Activated CD8-positive, alpha-beta T cell treated with anti-CD3 and anti-CD28 coated beads, Interleukin-2, amount 10 ng/mL, durations not matched to agents 7 days and 5 days (primary cell): ENCODE data around the gene STAB1. TPM values are rescaled to one million over a fixed set of nuclear protein-coding genes. Genes with fewer than 3 reads are reported as not detected.

Experiments used
- ATAC-seq: fragments of 150-1000 bp; cut with Tn5 transposase; one replicate; pipeline ENCODE4 v1.10.0; 2021; ENCODE audit warnings: moderate library complexity
- CTCF ChIA-PET: fragments of 350-600 bp; sonication (Branson Sonifier 250); formaldehyde crosslinking; loops from one replicate; lab custom pipeline; 2021; ENCODE audit warnings: antibody characterized with exemption; lab: Charles Lee
- POLR2A ChIA-PET: fragments of 350-600 bp; sonication (Branson Sonifier 250); formaldehyde crosslinking; loops from one replicate; lab custom pipeline; 2021; ENCODE audit warnings: antibody characterized with exemption; lab: Charles Lee
- DNase-seq: peaks from one replicate; pipeline ENCODE4 v3.0.0-alpha.2; 2020
- H3K27ac Mint-ChIP-seq: one replicate; pipeline ENCODE4 v1.8.0; 2021; ENCODE audit warnings: mild to moderate bottlenecking, mixed read lengths
- H3K27me3 Mint-ChIP-seq: one replicate; pipeline ENCODE4 v1.8.0; 2021; ENCODE audit warnings: low read depth, mixed read lengths
- H3K36me3 Mint-ChIP-seq: one replicate; pipeline ENCODE4 v1.8.0; 2021; ENCODE audit warnings: low read depth, mixed read lengths
- H3K4me1 Mint-ChIP-seq: one replicate; pipeline ENCODE4 v1.8.0; 2021; ENCODE audit warnings: low read depth, mixed read lengths
- H3K4me3 Mint-ChIP-seq: one replicate; pipeline ENCODE4 v1.8.0; 2021; ENCODE audit warnings: mild to moderate bottlenecking, mixed read lengths
- H3K9me3 Mint-ChIP-seq: one replicate; pipeline ENCODE4 v1.8.0; 2022; ENCODE audit warnings: mixed read lengths; ENCODE audit not compliant: insufficient read depth
- total RNA-seq, 2 experiments: library from RNA; stranded (reverse); gene quantifications; one replicate each; pipeline ENCODE4 v1.2.3, GENCODE V29; 2021

Gene STAB1
- total RNA-seq, 2 experiments from 2014 or later: 0.05 TPM; not detected in 1

DNA sequence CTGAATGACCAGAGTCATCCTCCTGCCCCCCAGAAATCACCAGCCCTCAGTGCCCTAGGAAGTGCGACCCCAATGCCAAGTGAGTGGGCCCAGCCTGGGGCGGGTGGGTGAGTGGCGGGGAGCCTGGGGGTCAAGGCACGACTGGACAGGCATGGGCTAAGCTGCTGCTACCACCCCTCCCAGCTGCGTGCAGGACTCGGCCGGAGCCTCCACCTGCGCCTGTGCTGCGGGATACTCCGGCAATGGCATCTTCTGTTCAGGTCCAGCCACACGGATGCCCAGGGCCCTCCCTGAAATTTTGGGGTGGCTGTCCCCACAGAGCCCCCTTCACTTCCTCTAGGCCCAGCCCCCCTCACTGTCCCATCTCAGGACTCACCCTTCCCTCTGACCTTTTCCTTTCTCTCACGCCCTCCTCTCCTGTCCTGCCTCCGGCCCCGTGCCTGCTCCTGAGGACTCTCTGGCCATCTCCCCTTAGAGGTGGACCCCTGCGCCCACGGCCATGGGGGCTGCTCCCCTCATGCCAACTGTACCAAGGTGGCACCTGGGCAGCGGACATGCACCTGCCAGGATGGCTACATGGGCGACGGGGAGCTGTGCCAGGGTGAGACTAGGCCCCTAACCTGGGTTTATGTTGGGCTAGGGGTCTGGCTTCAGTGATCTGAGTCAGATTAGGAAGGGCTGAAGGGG, 21.5 kb downstream of the STAB1 start:
- Mint-ChIP-seq H3K36me3 (no peaks in the 10 kb centered on the region), H3K4me1 (no peaks in the 10 kb centered on the region), H3K9me3 (no peaks in the 10 kb centered on the region), H3K4me3 (no peak overlapping the region), H3K27ac (no peak overlapping the region), H3K27me3 (no peaks in the 10 kb centered on the region)
- DNase-seq: no peak
- no peak for ATAC-seq
- ChIA-PET POLR2A (no interaction called here), CTCF (no interaction called here)

DNA sequence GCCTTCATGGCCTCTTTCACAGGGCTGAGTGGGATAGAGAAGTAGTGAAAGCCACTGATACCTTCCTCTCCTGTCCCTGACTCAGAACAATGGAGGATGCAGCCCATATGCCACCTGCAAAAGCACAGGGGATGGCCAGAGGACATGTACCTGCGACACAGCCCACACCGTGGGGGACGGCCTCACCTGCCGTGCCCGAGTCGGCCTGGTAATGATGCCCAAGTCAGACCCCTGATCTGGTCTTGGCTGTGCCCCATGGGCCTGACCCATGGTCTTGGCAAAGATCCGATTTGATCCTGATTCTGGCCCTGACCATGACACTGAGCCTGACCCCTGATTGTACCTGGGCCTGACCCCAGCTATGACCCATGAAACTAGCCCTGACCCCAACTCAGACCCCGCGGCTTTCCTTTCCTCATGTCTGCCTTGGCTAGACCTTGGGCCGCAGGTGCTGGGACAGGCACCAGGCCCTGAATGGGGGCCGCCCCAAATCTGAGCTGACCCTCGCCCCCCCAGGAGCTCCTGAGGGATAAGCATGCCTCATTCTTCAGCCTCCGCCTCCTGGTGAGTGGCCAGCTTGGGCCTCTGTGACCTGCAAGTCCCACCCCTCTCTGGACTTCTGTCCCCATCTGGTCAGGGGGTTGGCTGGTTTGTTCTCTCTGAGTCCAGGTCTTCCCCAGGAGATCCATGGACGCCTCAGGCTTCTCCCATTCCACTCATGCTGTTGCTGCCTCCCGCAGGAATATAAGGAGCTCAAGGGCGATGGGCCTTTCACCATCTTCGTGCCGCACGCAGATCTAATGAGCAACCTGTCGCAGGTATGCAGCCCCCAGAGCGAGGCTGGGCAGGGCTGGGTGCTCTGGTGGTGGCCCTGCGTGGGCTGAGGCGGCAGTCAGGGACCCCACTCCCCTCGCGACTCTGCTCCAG, 22.9 kb downstream of the STAB1 start:
- Mint-ChIP-seq H3K27me3 (no peaks in the 10 kb centered on the region), H3K4me1 (no peaks in the 10 kb centered on the region), H3K27ac (no peak overlapping the region), H3K36me3 (no peaks in the 10 kb centered on the region), H3K4me3 (no peak overlapping the region), H3K9me3 (no peaks in the 10 kb centered on the region)
- ChIA-PET POLR2A (no interaction called here), CTCF (no interaction called here)
- ATAC-seq (no peak), DNase-seq (no peak)

DNA sequence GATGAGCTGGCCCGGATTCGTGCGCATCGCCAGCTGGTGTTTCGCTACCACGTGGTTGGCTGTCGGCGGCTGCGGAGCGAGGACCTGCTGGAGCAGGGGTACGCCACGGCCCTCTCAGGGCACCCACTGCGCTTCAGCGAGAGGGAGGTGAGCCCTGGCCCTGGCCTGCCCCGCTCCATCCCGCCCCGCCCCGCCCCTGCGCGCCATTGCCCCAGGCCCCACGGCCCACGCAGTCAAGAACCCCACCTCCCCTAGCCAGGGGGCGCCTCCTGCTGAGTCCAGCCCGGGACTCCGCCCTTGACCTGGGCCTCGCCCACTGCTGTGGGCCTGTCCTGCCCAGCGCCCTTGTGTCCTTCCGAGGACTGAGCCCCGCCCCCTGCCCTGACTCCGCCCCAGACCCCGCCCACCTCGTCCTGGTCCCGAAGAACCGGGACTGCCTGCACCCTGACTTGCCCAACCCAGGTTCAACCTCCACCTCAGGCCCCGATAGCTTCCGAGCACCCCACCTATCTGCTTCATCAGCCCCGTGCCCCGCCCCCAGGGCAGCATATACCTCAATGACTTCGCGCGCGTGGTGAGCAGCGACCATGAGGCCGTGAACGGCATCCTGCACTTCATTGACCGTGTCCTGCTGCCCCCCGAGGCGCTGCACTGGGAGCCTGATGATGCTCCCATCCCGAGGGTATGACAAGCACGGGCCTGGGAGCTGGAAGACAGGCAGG, 23.7 kb downstream of the STAB1 start:
- Mint-ChIP-seq H3K36me3 (no peaks in the 10 kb centered on the region), H3K4me1 (no peaks in the 10 kb centered on the region), H3K27me3 (no peaks in the 10 kb centered on the region), H3K9me3 (no peaks in the 10 kb centered on the region), H3K4me3 (no peak overlapping the region), H3K27ac (no peak overlapping the region)
- CTCF ChIA-PET: no interaction called here
- no peak for DNase-seq
- POLR2A ChIA-PET: no interaction called here
- ATAC-seq: no peak

DNA sequence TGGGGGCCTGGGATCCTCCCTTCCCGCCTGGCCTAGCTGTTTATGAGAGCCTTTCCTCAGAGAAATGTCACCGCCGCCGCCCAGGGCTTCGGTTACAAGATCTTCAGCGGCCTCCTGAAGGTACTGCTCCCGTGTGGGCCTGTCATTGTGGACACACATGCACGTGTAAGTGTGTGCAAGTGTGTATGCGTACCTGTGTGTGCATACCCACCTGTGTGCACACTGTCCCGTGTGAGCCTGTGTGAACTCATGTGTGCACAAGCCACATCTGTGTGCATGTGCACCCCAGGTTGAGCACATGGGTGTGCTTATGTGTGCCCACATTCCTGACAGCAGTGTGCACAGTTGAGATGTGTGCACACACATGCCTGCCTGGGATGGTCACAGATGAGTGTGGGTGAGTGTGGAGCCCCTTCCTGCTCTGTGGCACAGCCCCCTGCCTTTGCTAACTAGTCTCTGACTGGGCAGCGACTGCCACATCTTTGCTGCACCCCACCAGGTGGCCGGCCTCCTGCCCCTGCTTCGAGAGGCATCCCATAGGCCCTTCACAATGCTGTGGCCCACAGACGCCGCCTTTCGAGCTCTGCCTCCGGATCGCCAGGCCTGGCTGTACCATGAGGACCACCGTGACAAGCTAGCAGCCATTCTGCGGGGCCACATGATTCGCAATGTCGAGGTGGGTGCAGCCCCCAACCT, 24.5 kb downstream of the STAB1 start:
- Mint-ChIP-seq H3K36me3 (peaks cover 5% of the 10 kb centered on the region), H3K27ac (no peak overlapping the region)
- no peak for ATAC-seq

DNA sequence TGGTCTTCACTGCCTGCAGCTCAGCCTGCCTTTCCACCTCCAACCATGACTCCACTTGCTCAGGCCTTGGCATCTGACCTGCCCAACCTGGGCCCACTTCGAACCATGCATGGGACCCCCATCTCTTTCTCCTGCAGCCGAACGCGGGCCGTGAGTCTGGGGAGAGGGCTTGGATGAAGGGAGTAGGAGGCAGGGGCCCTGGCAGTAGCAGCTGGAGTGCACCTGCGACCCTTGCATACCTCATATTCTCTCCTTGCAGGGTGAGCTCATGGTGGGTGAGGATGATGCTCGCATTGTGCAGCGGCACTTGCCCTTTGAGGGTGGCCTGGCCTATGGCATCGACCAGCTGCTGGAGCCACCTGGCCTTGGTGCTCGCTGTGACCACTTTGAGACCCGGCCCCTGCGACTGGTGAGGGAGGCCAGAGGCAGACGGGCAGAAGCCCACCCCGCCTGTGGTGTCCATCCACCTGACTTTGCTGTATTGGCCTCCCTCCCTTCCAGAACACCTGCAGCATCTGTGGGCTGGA, 25.1 kb downstream of the STAB1 start:
- Mint-ChIP-seq H3K27me3 (no peaks in the 10 kb centered on the region), H3K36me3 (peaks cover 5% of the 10 kb centered on the region), H3K4me1 (no peaks in the 10 kb centered on the region), H3K4me3 (no peak overlapping the region), H3K27ac (no peak overlapping the region), H3K9me3 (no peaks in the 10 kb centered on the region)
- no peak for ATAC-seq
- POLR2A ChIA-PET: interaction anchor here (0.9 kb wide), 1 partner anchor 108 kb away, joined by 3 read pairs; no protein-coding TSS in a partner anchor
- no peak for DNase-seq
- CTCF ChIA-PET: no interaction called here

More for the DNA sequence above, 24.5 kb downstream of the STAB1 start:
- no peaks in the 10 kb centered on the region for H3K27me3 Mint-ChIP-seq
- H3K9me3 Mint-ChIP-seq: no peaks in the 10 kb centered on the region
- H3K4me3 Mint-ChIP-seq: no peak overlapping the region
- DNase-seq: no peak
- POLR2A ChIA-PET: interaction anchor here (0.9 kb wide), 1 partner anchor 107 kb away, joined by 3 read pairs; no protein-coding TSS in a partner anchor
- H3K4me1 Mint-ChIP-seq: no peaks in the 10 kb centered on the region
- CTCF ChIA-PET: no interaction called here

DNA sequence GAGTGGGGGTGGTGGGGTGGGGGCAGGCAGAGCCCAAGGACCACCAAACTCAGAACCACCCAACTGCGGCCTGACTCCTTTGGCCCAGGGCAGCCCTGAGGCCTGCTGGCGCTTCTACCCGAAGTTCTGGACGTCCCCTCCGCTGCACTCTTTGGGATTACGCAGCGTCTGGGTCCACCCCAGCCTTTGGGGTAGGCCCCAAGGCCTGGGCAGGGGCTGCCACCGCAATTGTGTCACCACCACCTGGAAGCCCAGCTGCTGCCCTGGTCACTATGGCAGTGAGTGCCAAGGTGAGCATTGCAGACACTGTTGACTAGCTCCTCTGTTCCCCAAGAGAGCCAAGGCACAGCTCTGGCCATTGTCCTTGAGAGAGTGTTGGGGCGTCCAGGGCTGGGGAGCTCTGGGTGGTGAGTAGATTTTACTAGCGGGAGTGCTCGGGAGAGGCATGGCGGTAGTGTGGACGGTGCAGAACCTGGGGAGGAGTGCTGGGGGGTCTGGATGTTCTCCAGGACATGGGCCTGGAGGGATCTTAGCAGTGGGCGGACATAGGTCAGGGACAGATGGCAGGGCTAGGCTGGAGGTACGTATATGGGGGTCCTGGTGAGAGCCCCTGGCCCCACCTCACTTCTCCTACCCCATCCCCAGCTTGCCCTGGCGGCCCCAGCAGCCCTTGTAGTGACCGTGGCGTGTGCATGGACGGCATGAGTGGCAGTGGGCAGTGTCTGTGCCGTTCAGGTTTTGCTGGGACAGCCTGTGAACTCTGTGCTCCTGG, 25.8 kb downstream of the STAB1 start:
- H3K36me3 Mint-ChIP-seq: peaks cover 5% of the 10 kb centered on the region
- no peak overlapping the region for H3K27ac Mint-ChIP-seq
- CTCF ChIA-PET: no interaction called here
- H3K4me1 Mint-ChIP-seq: no peaks in the 10 kb centered on the region
- H3K27me3 Mint-ChIP-seq: no peaks in the 10 kb centered on the region
- no peaks in the 10 kb centered on the region for H3K9me3 Mint-ChIP-seq
- POLR2A ChIA-PET: no interaction called here
- no peak for DNase-seq
- ATAC-seq: no peak
- no peak overlapping the region for H3K4me3 Mint-ChIP-seq

DNA sequence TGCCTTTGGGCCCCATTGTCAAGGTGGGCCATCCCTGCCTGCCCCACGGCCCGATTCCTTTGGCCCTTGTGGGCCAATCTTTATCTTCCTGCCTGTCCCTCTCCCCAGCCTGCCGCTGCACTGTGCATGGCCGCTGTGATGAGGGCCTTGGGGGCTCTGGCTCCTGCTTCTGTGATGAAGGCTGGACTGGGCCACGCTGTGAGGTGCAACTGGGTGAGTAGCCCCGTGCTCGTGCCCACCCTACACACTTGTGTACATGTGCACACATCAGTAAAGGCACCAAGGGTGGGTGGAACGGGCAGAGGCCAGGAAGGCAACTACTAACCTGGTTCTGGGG, 26.3 kb downstream of the STAB1 start:
- Mint-ChIP-seq H3K27me3 (no peaks in the 10 kb centered on the region), H3K4me1 (no peaks in the 10 kb centered on the region), H3K36me3 (peaks cover 6% of the 10 kb centered on the region), H3K9me3 (no peaks in the 10 kb centered on the region), H3K4me3 (no peak overlapping the region), H3K27ac (no peak overlapping the region)
- CTCF ChIA-PET: no interaction called here
- ATAC-seq (no peak), DNase-seq (no peak)
- POLR2A ChIA-PET: no interaction called here

DNA sequence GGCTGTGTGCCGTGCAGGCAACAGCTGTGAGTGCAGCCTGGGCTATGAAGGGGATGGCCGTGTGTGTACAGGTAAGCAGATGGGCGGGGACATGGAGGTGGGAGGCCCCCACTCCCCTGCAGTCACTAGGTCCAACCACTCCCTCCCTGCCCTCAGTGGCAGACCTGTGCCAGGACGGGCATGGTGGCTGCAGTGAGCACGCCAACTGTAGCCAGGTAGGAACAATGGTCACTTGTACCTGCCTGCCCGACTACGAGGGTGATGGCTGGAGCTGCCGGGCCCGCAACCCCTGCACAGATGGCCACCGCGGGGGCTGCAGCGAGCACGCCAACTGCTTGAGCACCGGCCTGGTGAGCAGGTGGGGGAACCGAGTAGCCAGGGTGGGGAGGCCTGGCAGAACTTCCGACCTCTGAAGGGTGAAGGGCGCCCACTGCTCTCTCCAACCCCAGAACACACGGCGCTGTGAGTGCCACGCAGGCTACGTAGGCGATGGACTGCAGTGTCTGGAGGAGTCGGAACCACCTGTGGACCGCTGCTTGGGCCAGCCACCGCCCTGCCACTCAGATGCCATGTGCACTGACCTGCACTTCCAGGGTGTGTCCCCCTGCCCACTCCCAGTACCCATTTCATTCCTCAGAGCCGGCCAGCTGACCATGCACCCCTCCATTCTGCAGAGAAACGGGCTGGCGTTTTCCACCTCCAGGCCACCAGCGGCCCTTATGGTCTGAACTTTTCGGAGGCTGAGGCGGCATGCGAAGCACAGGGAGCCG, 26.9 kb downstream of the STAB1 start:
- H3K4me3 Mint-ChIP-seq: no peak overlapping the region
- POLR2A ChIA-PET: no interaction called here

DNA sequence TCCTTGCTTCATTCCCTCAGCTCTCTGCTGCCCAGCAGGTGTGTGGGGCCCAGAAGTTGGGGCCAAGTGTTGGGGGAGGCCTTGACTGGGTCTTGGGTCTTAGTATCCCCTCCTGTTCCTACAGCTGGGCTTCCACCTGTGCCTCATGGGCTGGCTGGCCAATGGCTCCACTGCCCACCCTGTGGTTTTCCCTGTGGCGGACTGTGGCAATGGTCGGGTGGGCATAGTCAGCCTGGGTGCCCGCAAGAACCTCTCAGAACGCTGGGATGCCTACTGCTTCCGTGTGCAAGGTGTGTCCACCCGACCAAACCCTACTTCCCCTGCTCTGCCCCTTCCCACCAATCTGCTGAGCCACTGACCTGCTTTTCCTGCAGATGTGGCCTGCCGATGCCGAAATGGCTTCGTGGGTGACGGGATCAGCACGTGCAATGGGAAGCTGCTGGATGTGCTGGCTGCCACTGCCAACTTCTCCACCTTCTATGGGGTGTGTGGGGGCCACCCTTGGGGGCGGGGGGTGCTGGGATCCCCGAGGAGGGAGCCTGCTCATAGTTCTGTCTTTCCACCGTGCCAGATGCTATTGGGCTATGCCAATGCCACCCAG, 27.6 kb downstream of the STAB1 start:
- no peak overlapping the region for H3K27ac Mint-ChIP-seq
- H3K4me3 Mint-ChIP-seq: no peak overlapping the region
- H3K36me3 Mint-ChIP-seq: peaks cover 15% of the 10 kb centered on the region
- H3K27me3 Mint-ChIP-seq: no peaks in the 10 kb centered on the region
- DNase-seq (no peak), ATAC-seq (no peak)
- no peaks in the 10 kb centered on the region for H3K4me1 Mint-ChIP-seq
- ChIA-PET POLR2A (no interaction called here), CTCF (no interaction called here)
- H3K9me3 Mint-ChIP-seq: no peaks in the 10 kb centered on the region

More for the DNA sequence above, 26.9 kb downstream of the STAB1 start:
- Mint-ChIP-seq H3K36me3 (peaks cover 8% of the 10 kb centered on the region), H3K27me3 (no peaks in the 10 kb centered on the region), H3K9me3 (no peaks in the 10 kb centered on the region), H3K27ac (no peak overlapping the region), H3K4me1 (no peaks in the 10 kb centered on the region)
- no peak for DNase-seq
- no peak for ATAC-seq
- CTCF ChIA-PET: no interaction called here
